GM19397 (cell line): ENCODE data around the gene BMPER.

Experiments
- ATAC-seq: cut with Tn5 transposase; IDR thresholded peaks from one replicate; pipeline ENCODE4 v1.9.1; 2021; ENCODE audit warnings: mild to moderate bottlenecking, moderate library complexity; ENCODE audit not compliant: unreplicated experiment

Gene BMPER

GRCh38 chr7:34016876-34017275 lies 111.5 kb downstream of the BMPER start:
- no peak for ATAC-seq

DNA sequence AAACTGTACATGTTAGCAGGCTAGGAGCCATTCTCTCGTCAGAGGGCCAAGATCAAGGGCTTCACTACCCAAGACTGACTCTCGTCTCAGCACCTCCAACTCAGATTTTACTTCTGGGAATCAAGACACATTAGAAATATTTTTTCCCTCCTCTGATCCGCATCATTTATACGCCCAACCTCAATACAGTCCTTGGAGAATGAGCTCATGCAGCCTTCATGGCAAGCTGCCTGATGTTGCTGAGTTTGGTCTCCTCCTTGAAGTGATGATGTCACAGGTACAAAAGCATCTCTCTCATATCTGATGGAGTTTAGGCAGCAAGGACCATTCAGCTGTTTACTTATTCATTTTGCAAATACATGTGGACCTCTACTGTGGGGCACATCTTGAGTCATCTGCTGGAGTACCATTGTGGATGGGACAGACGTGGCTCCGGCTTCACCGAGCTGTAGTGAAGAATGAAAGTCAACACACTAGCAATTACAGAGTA lies 114.0 kb downstream of the BMPER start:
- ATAC-seq = no peak

- ATAC-seq = no peak
Observed at GRCh38 chr7:34022626-34023025, 117.3 kb downstream of the BMPER start.

- ATAC-seq = no peak
Observed at GRCh38 chr7:34025600-34025999, 120.3 kb downstream of the BMPER start.

DNA sequence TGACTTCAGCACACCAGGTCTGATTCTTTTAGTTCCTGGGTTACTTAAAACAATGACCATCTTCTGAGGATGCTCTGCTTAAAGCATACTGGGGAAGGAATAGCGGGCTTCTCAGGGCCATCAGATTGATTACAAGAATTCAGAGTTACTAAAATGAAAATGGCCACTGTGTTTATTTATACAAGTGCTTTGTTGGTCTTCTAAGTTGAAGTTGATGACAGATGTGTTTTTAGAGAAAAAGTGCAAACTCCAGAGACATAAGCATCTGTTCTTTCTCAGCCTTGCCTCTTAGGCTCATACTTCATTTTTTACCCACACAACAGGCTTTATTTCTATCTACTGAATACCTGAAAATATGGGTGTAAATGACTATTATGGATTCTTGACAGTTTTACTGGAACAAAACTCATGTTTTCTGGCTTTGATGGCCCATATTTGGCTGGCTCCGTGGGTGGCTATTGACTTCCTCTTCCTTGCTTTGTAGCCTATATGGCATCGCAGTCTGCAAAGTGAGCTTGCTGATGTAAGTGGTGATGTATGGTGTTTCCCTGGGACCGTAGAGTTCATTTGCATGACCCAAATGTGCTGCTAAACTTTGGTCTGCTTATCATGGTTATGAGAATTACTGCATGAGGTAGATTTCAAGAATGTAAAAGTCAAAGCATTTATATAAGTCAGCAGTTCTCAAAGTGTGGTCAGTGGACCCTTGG lies 121.3 kb downstream of the BMPER start:
- ATAC-seq = no peak

DNA sequence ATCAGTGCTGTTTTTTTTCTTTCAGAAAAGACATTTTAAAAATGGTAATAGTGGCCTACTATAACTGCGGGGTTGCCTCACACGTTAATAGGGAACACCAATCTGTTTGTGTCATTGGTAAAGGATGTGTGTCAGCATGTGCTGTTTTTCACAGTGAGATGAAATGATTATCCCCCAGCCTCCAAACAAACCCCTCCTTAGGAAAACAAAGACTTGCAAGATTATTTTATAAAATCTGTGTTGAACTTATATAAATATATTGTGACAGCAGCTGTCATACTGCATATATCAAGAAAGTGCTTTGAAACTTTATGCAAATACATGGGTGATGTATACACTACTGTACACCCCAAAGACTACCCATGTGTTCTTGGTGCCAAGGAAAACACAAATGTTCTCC lies 125.8 kb downstream of the BMPER start:
- no peak for ATAC-seq

GRCh38 chr7:34034728-34035127 lies 129.4 kb downstream of the BMPER start:
- no peak for ATAC-seq

DNA sequence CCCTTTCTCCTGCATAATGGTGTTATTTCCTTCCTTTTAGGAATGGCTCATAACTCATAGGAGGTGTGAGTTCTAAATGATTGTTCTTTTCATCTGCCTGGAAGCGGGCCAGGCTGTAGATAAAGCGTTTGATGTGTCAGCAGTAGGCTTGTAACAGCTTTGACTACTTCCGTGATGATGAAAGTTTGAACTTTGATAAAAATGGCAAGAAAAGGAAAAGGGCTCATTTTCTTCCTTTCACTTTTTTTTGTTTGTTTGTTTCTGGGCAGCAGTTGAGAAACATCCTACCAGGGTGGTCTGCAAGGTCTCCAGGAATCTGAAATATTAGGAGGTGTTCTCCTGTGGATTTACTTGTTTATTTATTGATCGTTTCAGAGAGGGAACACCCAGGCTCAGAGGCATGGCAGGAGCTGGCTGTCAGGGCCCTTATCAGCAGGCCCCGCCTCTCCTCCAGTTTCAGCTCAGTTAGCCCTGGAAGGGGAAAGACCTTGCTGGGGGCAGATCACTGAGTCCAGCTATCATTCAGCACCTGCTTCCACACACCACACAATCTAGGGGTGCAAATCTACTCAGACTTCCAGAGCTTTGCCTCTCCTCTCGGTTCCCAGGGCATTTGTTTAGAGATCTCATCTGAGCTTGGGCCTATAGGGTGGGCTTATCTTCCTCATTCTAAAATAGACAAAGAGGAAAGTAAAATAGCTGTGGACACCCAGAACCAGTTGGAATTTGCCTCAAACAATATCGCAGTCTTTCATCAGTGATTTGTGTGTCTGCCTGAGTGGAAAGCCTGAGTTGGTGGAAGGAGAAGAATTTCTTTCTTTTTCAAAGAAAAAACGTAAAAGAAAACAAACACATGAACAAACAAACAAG lies 130.9 kb downstream of the BMPER start:
- ATAC-seq = no peak

GRCh38 chr7:34036972-34037792 lies 131.8 kb downstream of the BMPER start:
- ATAC-seq = no peak

- ATAC-seq = no peak
Observed at GRCh38 chr7:34038816-34039470, 133.6 kb downstream of the BMPER start.

GRCh38 chr7:34041707-34042106 lies 136.4 kb downstream of the BMPER start:
- ATAC-seq = no peak

GRCh38 chr7:34042406-34042805 lies 137.1 kb downstream of the BMPER start:
- ATAC-seq = no peak

- ATAC-seq = no peak
Observed at GRCh38 chr7:34043461-34044305, 138.3 kb downstream of the BMPER start.

GRCh38 chr7:34044306-34044643 lies 138.9 kb downstream of the BMPER start:
- no peak for ATAC-seq

- no peak for ATAC-seq
Observed at GRCh38 chr7:34044734-34045353, 139.5 kb downstream of the BMPER start.

DNA sequence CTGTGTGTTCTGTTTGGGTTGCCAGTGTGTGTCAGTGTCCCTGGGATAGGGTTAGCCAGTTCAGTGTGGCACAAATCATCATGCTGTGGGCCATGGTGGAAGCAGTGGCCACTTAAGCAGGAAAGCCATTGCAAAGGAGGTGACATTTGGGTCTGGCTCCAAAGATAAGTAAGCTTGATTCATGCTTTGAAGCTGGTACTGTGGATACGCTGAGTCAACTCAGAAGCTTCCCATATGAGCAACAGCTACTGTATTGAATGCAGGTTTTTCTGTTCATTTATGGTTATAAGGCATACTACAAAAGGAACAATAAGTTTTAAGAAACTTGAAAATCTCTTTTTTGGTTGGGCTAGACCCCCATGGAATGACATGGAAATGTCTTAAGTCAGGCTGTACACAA lies 143.1 kb downstream of the BMPER start:
- ATAC-seq = no peak

GRCh38 chr7:34054075-34054474 lies 148.7 kb downstream of the BMPER start:
- no peak for ATAC-seq

DNA sequence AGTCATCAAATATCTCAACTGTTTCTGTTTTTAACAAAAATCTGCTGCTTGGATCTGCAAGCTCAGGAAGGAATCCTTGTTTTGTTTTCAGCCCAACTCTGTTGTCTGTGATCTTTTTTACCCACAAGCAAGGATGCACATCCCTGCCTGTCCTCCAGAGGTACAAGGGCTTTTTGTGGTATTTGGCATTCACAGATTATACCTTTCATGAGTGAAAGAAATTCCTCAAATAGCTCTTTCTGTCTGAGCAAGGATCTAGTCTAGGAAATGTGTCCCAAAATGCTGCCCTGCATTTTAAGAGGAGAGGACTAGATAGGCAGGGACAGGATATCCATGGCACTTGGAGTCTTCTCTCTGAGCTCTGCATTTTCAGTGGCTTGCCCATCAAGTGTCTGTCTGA lies 151.8 kb downstream of the BMPER start:
- ATAC-seq = no peak

- no peak for ATAC-seq
Observed at GRCh38 chr7:34057956-34058355, 152.6 kb downstream of the BMPER start.

- no peak for ATAC-seq
Observed at GRCh38 chr7:34058801-34059135, 153.4 kb downstream of the BMPER start.
